GM21360 (cell line): Measurements from ENCODE around the gene RBM18.

Source experiments
- ATAC-seq: cut with Tn5 transposase; IDR thresholded peaks from one replicate; pipeline ENCODE4 v1.9.1; 2021; ENCODE audit warnings: mild to moderate bottlenecking, moderate library complexity; ENCODE audit not compliant: unreplicated experiment

RBM18 gene

GRCh38 chr9:122207096-122207495, 57.5 kb downstream of the RBM18 start:
- ATAC-seq: no peak

GRCh38 chr9:122206118-122207046, 58.3 kb downstream of the RBM18 start:
- ATAC-seq: no peak

GRCh38 chr9:122205176-122205575, 59.5 kb downstream of the RBM18 start:
- no peak for ATAC-seq

- ATAC-seq: no peak
These were observed 60.1 kb downstream of the RBM18 start for GRCh38 chr9:122204491-122204890.

GRCh38 chr9:122204055-122204454, 60.6 kb downstream of the RBM18 start:
- no peak for ATAC-seq

GRCh38 chr9:122202111-122202510, 62.5 kb downstream of the RBM18 start:
- ATAC-seq: no peak

GRCh38 chr9:122201641-122202040, 63.0 kb downstream of the RBM18 start:
- ATAC-seq: no peak

- ATAC-seq: no peak
These were observed 63.6 kb downstream of the RBM18 start for GRCh38 chr9:122200960-122201595.

GRCh38 chr9:122197882-122198281, 66.8 kb downstream of the RBM18 start:
- no peak for ATAC-seq

- ATAC-seq: no peak
These were observed 67.2 kb downstream of the RBM18 start for GRCh38 chr9:122197426-122197825.

- no peak for ATAC-seq
These were observed 68.8 kb downstream of the RBM18 start for GRCh38 chr9:122195875-122196274.

GRCh38 chr9:122193651-122194050, 71.0 kb downstream of the RBM18 start:
- ATAC-seq: no peak

- ATAC-seq: no peak
These were observed 71.6 kb downstream of the RBM18 start for GRCh38 chr9:122192914-122193525.

GRCh38 chr9:122192261-122192875, 72.3 kb downstream of the RBM18 start:
- ATAC-seq: no peak

- ATAC-seq: no peak
These were observed 73.1 kb downstream of the RBM18 start for GRCh38 chr9:122191584-122191983.

- no peak for ATAC-seq
These were observed 73.9 kb downstream of the RBM18 start for GRCh38 chr9:122190597-122191381.

GRCh38 chr9:122188369-122188768, 76.3 kb downstream of the RBM18 start:
- no peak for ATAC-seq
